HG02943 (cell line): Measurements from ENCODE around the gene KDM2A.
A peak's percentile ranks its signal among the peaks of the same experiment; 100 is the strongest.

Experiments used
- ATAC-seq: cut with Tn5 transposase; IDR thresholded peaks from one replicate; pipeline ENCODE4 v1.9.1; 2021; ENCODE audit warnings: mild to moderate bottlenecking, low read depth, moderate library complexity; ENCODE audit not compliant: unreplicated experiment

The KDM2A gene

DNA sequence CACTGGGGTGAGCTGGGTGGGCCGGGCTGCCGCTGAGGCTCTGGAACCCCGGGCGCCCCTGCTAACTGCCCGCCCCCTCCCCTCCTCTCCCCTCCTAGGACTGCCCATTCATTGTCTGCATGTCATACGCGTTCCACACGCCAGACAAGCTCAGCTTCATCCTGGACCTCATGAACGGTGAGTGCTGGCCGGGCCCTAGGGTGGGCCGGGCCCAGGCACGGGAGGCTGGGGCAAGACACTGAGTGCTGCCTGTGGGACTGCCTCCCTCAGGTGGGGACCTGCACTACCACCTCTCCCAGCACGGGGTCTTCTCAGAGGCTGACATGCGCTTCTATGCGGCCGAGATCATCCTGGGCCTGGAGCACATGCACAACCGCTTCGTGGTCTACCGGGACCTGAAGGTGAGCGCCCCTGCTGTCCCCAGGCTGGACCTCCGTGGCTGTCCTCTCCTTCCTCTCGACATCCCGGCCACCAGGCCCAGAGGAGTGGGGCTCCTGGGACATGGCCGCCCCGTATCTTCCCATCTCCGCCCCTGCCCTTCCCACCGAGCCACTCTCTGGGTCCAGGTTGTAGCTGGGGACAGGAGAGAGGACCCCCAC lies 162.6 kb downstream of the KDM2A start:
- ATAC-seq = no peak

DNA sequence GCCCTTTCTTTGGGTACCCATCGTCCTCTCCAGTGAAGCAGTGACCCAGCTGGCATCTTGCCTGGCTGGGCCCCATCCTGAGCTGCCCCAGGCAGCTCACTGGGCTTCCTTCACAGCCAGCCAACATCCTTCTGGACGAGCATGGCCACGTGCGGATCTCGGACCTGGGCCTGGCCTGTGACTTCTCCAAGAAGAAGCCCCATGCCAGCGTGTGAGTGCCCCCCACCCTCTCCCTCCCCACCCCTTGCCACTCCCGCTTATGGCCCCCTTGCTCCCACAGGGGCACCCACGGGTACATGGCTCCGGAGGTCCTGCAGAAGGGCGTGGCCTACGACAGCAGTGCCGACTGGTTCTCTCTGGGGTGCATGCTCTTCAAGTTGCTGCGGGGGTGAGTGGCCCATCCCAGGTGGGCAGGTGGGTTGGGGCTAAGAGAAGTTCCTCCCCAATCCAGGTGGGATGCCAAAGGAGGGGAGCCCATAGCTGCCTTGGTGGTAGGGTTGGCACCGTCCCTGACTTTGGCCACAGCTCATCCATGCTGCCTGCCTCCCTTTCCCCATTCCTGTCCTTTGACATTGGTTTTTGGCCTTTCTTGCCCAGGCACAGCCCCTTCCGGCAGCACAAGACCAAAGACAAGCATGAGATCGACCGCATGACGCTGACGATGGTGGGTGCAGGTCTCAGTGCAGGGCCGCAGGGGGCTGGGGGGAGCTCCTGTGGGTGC lies 163.3 kb downstream of the KDM2A start:
- no peak for ATAC-seq

DNA sequence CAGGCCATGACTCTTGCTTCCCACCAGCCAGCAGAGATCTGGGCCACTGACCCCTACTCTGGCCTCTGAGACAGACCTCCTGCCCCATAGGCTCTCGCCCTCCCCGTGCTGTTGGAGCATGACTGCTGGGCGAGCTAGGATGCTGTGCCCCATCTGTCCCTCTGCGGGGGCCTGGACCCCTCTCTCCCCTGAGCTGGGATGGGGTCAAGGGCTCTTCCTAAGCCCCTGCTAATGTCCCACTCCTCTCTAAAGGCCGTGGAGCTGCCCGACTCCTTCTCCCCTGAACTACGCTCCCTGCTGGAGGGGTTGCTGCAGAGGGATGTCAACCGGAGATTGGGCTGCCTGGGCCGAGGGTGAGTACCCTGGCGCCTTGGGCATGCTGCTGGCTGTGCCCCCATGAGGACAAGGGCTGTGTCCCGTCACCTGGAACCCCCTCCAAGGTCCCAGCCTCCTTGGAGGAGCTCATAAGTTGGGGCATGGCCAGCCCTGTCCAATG lies 163.9 kb downstream of the KDM2A start:
- no peak for ATAC-seq

DNA sequence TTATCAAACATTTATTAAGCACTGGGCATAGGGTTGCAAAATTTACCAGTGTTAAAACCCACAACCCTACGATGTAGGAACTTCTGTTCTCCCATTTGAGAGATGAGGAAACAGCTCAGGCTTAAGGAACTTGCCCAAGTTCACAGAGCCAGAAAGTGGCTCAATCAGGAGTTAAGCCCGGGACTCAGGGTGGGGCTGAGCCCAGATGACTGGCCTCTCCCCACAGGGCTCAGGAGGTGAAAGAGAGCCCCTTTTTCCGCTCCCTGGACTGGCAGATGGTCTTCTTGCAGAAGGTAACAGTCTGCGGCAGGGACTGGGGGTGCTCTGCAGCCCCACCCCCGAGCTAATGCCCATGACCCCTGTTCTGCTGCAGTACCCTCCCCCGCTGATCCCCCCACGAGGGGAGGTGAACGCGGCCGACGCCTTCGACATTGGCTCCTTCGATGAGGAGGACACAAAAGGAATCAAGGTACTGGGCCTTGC lies 164.5 kb downstream of the KDM2A start:
- no peak for ATAC-seq

DNA sequence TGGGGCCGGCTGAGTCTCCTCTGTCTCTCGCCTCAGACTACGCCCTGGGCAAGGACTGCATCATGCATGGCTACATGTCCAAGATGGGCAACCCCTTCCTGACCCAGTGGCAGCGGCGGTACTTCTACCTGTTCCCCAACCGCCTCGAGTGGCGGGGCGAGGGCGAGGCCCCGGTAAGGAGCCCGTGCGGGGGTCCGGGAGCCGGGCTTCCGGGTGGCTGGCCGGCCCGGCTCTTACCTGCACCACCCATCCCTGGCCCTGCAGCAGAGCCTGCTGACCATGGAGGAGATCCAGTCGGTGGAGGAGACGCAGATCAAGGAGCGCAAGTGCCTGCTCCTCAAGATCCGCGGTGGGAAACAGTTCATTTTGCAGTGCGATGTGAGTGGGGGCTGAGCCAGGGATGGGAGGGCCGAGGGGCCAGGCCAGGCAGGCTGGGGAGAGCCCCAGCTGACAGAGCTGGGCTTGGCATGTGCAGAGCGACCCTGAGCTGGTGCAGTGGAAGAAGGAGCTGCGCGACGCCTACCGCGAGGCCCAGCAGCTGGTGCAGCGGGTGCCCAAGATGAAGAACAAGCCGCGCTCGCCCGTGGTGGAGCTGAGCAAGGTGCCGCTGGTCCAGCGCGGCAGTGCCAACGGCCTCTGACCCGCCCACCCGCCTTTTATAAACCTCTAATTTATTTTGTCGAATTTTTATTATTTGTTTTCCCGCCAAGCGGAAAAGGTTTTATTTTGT lies 165.9 kb downstream of the KDM2A start:
- no peak for ATAC-seq

DNA sequence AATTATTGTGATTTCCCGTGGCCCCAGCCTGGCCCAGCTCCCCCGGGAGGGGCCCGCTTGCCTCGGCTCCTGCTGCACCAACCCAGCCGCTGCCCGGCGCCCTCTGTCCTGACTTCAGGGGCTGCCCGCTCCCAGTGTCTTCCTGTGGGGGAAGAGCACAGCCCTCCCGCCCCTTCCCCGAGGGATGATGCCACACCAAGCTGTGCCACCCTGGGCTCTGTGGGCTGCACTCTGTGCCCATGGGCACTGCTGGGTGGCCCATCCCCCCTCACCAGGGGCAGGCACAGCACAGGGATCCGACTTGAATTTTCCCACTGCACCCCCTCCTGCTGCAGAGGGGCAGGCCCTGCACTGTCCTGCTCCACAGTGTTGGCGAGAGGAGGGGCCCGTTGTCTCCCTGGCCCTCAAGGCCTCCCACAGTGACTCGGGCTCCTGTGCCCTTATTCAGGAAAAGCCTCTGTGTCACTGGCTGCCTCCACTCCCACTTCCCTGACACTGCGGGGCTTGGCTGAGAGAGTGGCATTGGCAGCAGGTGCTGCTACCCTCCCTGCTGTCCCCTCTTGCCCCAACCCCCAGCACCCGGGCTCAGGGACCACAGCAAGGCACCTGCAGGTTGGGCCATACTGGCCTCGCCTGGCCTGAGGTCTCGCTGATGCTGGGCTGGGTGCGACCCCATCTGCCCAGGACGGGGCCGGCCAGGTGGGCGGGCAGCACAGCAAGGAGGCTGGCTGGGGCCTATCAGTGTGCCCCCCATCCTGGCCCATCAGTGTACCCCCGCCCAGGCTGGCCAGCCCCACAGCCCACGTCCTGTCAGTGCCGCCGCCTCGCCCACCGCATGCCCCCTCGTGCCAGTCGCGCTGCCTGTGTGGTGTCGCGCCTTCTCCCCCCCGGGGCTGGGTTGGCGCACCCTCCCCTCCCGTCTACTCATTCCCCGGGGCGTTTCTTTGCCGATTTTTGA lies 166.8 kb downstream of the KDM2A start:
- no peak for ATAC-seq

DNA sequence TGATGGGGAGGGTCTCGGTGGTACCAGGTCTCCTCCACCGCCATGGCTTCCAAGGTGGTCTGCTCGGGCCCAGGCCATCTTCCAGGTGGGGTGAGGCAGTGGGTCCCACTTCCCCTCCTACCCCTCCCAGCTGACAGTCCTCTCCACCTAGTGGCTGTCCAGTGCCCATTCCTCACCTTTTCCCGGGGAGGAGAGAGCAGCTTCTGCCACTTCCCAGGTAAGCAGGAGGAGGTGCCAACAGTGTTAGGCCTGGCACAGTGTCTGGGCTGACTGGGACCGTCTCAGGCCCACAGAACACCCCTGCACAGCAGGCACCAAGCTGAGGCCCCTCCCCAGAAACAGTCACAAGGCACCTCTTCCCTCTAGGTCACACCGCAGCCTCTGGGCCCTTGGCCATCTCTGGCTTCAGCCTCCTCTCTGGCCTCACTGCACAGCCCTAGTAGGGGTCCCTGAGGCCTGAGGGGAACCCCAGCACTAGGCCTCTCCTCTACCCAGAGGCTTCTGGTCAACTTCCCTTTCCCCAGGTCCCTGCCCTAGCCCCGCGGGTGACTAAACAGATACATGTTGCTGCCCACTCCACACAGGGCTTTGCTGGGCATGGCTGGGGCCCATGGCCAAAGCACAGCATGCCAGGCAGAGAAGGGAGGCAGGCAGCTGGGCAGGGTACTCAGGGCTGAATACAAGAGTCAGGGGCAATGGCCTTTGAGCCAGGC lies 167.7 kb downstream of the KDM2A start:
- ATAC-seq = no peak

DNA sequence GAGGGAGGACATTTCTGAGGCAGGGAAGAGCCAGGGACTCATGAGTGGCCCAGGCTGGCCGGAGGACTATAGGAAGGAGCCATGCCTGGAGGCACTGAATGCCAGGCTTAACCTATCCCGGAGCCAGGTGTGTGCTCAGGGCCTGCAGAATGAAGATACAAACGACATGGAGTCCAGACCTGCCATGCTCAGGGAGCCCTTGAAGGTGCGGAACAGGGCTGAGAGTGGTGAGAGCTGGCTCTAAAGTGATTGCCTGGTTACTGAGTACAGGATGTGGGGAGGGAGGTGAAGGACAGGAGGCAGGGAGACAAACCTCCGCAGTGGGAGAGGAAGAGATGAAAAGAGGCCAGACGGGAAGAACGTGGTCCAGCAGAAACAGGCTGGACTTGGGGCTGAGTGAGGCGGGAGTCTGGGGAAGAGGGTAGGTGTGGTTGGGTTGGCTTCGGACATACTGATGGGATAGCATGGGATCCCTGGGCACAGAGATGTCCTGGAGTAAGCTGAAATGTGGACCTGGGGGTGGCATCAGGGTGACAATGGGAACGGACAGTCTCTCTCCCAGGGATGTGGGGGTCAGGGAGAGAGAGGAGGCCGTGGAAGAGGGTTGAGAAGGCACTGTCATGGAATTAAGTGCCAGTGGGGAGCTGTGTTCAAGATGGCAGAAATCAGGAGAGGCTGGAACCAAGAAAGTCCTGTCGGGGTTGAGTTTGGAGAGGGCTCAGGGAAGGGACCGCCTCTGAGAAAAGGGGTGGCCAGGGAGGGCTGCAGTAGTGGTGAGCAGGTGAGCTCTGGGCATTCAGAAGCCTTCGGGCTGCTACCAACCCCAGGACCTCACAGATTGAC lies 168.5 kb downstream of the KDM2A start:
- no peak for ATAC-seq

DNA sequence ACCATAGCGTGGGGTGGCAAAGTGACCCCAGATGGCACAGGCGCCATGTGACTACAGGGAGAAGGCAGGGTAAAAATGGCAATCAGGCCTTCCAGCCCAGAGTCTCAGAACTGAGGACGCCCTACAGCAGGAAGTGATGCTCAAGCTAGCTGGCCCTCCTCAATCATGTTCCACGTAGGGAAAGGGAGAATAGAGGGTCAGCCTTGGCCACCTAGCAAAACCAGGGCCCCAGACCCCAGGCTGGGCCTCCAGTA lies 169.1 kb downstream of the KDM2A start:
- ATAC-seq = no peak

DNA sequence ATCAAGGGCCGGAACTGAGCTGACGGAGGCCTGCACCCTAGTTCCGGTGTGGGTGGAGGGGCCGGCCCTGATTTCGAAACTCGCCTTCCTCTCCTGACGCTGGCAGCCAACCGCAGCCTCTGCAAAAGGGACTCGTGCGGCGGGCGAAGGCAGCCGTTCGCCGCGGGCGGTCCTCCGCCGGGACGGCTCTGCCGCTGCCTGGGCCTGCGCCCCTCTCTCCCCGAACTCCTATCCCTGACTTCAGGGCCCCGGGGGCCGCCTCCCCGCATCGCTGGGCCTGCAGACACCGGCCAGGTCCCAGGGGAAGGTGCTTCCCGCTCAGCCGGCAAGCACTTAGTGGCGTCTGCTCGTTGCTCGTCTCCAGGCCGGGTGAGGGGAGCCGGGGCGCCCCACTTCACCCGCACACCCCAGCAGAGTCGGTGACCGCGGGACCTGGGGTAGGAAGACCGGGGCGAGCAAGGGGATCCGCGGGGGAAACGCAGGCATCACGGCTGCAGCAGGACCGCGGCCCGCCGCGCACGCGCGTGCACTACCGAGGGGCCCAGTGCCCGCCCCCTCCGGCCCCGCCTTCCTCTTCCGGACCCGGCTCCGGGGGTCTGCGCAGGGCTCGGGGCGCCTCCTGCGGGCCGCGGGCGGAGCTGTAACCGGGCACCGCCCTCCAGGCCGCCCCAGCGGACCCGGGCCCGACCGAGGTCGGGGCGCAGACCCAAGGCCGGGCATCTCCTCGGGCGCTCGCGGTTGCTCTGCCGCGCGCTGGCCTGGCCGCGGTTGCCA lies 169.6 kb downstream of the KDM2A start:
- peak; percentile 56 for ATAC-seq

DNA sequence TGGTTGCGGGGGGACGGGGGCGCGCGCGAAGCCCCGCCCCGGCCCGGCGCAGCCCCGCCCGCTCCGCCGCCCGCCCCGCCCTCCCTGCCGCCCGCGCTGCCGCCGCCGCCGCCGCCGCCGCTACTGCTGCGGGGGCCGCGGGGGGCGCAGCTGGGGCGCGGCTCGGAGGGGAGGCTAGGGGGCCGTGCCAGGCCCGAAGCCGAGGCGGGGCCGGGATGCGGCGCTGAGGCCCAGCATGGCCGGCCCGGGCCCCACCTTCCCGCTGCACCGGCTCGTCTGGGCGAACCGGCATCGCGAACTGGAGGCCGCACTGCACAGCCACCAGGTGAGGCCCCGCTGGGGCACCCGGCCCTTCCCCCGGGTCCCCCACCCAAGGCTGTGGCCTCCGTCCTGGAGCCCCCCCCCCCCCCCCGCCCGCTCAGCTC lies 170.2 kb downstream of the KDM2A start, which contains the start of gene ANKRD13D:
TSS of gene ANKRD13D (plus strand) at position 78 of the 425 bp plus-strand sequence. CDS start at position 236, 158 bp downstream.
- peak; percentile 39 for ATAC-seq

DNA sequence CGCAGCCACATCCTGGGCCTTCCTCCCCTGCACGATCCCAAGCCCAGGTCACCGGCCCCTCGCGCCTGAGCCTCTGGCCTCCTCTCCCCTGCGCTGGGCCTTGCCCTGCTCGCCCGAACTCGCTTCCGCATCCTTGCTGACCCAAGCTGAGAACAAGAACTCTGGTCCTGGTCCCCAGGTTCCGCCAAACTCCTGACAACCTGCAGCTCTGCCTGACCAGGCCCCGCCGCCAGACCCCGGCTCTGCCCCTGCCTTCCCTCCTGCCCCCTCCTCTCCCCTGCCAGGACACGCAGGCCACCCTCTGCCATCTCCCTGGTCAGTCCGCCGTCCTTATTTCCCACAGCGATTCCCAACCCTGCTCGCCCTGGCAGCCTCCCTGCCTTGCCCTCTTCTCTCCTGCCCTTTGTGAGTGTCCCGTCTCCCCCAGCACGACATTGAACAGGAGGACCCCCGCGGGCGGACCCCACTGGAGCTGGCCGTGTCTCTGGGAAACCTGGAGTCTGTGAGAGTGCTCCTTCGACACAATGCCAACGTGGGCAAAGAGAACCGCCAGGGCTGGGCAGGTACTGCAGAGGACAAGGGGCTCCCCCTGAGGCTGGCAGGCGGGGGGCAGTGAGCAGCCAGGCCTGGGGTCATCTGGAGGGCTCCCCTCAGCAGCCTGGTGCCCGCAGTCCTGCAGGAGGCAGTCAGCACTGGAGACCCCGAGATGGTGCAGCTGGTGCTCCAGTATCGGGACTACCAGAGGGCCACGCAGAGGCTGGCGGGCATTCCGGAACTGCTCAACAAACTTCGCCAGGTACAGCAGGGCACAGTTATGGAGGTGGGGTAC lies 170.8 kb downstream of the KDM2A start:
- ATAC-seq = no peak

DNA sequence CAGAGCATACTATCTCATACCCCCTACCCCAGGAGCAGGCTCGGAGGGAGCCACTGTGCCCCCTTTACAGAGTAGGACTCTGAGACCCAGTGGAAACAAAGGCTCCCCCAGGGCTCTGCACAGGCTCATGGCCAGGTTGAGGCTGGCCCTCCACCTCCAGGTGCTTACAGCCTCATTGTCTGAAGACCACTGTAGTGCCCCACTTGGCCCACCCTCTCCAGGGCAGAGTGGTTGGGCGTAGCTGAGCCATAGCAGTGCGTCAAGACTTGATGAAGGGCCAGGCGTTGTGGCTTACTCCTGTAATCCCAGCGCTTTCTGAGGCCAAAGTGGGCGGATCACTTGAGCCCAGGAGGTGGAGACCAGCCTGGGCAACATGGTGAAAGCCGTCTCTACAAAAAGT lies 171.7 kb downstream of the KDM2A start:
- no peak for ATAC-seq

DNA sequence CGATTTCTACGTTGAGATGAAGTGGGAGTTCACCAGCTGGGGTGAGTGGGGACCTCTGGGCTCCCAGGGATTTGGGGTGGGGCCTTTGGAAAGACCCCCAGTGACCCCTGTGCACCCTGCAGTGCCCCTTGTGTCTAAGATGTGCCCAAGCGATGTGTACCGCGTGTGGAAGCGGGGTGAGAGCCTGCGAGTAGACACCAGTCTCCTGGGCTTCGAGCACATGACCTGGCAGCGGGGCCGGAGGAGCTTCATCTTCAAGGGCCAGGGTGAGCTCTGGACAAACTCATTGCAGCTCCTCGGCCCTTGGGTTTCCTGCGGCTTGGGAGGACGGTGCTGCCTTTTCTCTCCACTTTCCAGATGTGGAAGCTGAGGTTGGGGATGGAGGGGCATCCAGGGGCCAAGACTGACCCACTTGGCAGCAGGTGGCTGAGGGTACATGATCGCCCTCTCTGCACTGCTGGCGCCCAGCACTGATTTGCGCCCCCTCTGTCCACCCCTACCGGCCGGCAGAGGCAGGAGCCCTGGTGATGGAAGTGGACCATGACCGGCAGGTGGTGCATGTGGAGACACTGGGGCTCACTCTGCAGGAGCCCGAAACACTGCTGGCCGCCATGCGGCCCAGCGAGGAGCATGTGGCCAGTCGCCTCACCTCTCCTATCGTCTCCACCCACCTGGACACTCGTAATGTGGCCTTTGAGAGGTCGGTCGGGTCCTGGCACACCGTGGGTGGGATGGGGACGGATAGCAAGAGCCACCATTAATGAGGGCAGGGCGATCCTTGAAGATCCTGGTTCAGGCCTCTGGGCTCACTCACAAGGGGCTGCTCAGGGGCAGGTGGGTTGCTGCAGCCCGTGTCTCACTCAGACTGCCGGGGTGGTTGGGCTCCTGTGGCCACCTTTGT lies 172.7 kb downstream of the KDM2A start:
- ATAC-seq = no peak

DNA sequence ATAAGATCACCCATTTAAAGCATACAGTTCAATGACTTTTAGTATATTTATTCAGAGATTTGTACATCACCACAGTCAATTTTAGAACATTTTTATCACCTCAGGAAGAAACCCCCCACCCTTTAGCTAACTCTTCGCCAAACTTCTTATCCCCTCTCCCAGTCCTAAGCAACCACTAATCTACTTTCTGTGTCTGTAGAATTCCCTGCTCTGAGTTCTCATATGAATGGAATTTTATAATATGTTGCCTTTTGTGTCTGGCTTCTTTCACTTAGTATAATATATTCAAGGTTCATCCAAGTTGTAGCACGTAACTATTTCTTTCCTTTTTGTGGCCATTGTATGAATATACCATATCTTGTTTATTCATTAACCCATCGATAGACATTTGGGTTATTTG lies 173.6 kb downstream of the KDM2A start:
- ATAC-seq = no peak

DNA sequence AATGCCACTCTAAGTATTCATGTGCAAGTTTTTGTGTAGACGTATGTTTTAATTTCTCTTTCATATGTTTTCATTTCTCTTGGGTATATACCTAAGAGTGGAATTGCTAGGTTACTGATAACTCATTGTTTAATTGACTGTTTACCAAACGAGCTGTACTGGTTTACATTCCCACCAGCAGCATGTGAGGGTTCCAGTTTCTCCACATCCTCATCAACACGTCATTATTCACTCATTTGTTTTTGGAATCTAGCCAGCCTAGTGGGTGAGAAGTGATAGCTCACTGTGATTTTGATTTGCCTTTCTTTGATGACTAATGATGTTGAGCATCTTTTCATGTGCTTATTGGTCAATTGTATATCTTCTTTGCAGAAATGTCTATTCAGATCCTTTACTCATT lies 174.0 kb downstream of the KDM2A start:
- no peak for ATAC-seq
